ENCODE results near the gene CENPB.

- TF ChIP-seq, protein P1, sequence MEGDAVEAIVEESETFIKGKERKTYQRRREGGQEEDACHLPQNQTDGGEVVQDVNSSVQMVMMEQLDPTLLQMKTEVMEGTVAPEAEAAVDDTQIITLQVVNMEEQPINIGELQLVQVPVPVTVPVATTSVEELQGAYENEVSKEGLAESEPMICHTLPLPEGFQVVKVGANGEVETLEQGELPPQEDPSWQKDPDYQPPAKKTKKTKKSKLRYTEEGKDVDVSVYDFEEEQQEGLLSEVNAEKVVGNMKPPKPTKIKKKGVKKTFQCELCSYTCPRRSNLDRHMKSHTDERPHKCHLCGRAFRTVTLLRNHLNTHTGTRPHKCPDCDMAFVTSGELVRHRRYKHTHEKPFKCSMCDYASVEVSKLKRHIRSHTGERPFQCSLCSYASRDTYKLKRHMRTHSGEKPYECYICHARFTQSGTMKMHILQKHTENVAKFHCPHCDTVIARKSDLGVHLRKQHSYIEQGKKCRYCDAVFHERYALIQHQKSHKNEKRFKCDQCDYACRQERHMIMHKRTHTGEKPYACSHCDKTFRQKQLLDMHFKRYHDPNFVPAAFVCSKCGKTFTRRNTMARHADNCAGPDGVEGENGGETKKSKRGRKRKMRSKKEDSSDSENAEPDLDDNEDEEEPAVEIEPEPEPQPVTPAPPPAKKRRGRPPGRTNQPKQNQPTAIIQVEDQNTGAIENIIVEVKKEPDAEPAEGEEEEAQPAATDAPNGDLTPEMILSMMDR (IDR thresholded peaks at IDR 0.05; ENCODE audit: insufficient read depth, low read length): no peak
- TF ChIP-seq POLR2AphosphoS5 (IDR thresholded peaks at IDR 0.05; ENCODE audit: low read depth): no peak
- TF ChIP-seq, protein P2, sequence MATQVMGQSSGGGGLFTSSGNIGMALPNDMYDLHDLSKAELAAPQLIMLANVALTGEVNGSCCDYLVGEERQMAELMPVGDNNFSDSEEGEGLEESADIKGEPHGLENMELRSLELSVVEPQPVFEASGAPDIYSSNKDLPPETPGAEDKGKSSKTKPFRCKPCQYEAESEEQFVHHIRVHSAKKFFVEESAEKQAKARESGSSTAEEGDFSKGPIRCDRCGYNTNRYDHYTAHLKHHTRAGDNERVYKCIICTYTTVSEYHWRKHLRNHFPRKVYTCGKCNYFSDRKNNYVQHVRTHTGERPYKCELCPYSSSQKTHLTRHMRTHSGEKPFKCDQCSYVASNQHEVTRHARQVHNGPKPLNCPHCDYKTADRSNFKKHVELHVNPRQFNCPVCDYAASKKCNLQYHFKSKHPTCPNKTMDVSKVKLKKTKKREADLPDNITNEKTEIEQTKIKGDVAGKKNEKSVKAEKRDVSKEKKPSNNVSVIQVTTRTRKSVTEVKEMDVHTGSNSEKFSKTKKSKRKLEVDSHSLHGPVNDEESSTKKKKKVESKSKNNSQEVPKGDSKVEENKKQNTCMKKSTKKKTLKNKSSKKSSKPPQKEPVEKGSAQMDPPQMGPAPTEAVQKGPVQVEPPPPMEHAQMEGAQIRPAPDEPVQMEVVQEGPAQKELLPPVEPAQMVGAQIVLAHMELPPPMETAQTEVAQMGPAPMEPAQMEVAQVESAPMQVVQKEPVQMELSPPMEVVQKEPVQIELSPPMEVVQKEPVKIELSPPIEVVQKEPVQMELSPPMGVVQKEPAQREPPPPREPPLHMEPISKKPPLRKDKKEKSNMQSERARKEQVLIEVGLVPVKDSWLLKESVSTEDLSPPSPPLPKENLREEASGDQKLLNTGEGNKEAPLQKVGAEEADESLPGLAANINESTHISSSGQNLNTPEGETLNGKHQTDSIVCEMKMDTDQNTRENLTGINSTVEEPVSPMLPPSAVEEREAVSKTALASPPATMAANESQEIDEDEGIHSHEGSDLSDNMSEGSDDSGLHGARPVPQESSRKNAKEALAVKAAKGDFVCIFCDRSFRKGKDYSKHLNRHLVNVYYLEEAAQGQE (IDR thresholded peaks at IDR 0.05; ENCODE audit: insufficient replicate concordance, low read depth): no peak
- no peak for TF ChIP-seq GABPA (IDR thresholded peaks at IDR 0.05; ENCODE audit: low read depth)
These were observed 15.3 kb upstream of the CENPB start for GRCh38 chr20:3801846-3802245.

Data from HL-60 (cell line).